ENCODE measurements around the gene DNAJB6.

DNAJB6 gene

DNA sequence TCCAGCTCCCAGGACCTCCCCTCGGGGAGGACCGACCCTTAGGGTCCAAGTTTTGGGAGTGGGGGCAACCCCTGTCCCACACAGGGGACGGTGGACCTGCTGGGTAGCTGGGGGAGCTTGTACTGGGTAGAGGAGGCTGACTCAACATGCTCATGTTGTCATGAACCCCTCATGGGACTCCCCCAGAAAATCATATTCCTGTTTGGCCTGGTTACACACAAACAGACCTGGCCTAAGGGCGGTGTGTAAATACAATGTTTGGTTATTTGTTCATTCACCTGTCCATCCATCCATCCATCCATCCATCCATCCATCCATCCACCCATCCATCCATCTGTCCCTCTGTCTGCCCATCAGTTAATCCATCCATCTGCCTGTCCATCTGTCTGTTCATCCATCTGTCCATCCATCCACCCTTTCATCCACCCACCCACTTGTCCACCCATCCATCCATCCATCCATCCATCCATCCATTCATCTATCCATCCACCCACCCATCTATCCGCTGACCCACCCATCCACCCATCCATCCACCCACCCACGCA, 92.9 kb downstream of the DNAJB6 start:
- no peak overlapping the region for H3K27ac ChIP-seq (ENCODE audit: insufficient read depth in 1 of 2, low read depth in 1 of 2, low read length in 2 of 2, poor library complexity in 1 of 2, severe bottlenecking in 2 of 2)

DNA sequence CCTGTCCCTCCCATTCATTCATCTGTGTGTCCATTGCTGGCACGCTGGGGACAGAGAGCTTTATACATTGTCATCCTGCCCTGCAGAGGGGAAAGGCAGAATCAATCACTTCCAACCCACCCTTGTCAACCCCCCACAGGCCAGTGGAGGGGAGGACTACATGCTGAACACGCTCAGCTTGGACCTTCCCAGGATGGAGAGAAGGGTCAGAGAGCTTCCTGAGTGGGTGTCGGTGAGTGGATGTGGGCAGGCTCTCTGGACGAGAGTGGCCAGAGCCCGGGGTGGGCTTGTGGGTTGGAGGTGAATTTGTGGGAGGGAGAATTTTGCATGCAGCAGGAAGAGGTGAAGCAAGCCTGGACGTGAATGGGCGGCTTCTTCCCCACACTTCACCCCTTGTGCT, 93.9 kb downstream of the DNAJB6 start:
- Histone ChIP-seq H3K36me3 (ENCODE audit: control insufficient read depth in 4 of 4, insufficient read depth in 4 of 4, low read length in 3 of 4) (no peaks in the 10 kb centered on the region), H3K4me1 (ENCODE audit: control extremely low read depth in 1 of 4, control insufficient read depth in 4 of 4, insufficient read depth in 4 of 4, low read length in 3 of 4) (peaks cover 0 to 12% (median 5%) of the 10 kb centered on the region in 4 experiments), H3K27me3 (replicated peaks in 2 of 5; ENCODE audit: control insufficient read depth in 4 of 5, insufficient read depth in 5 of 5, low read length in 4 of 5) (peaks cover 0 to 7% (median 0%) of the 10 kb centered on the region in 5 experiments), H3K9me3 (ENCODE audit: control extremely low read depth in 1 of 5, control insufficient read depth in 4 of 5, insufficient read depth in 2 of 5, low read depth in 1 of 5, low read length in 4 of 5) (no peaks in the 10 kb centered on the region), H3K4me3 (ENCODE audit: control insufficient read depth in 1 of 7, extremely low read depth in 1 of 7, insufficient read depth in 4 of 7, low read depth in 2 of 7, low read length in 6 of 7) (no peak overlapping the region), H3K27ac (ENCODE audit: insufficient read depth in 1 of 2, low read depth in 1 of 2, low read length in 2 of 2, poor library complexity in 1 of 2, severe bottlenecking in 2 of 2) (no peak overlapping the region)
- DNase-seq, result no peak
- CTCF ChIA-PET, result interaction anchor here (1.4 to 1.6 kb wide), 2 partner anchors 11 to 27 kb away, joined by 4 read pairs; no protein-coding TSS in a partner anchor
- POLR2A ChIA-PET, result no interaction called here
- WGBS (ENCODE audit: insufficient coverage), result 88% methylated on average over 4 of the region's 7 CpGs

More for the DNA sequence above, 92.9 kb downstream of the DNAJB6 start:
- Histone ChIP-seq H3K4me1 (ENCODE audit: control extremely low read depth in 1 of 4, control insufficient read depth in 4 of 4, insufficient read depth in 4 of 4, low read length in 3 of 4) (peaks cover 0 to 12% (median 5%) of the 10 kb centered on the region in 4 experiments), H3K27me3 (replicated peaks in 2 of 5; ENCODE audit: control insufficient read depth in 4 of 5, insufficient read depth in 5 of 5, low read length in 4 of 5) (peaks cover 0 to 5% (median 0%) of the 10 kb centered on the region in 5 experiments), H3K9me3 (ENCODE audit: control extremely low read depth in 1 of 5, control insufficient read depth in 4 of 5, insufficient read depth in 2 of 5, low read depth in 1 of 5, low read length in 4 of 5) (no peaks in the 10 kb centered on the region), H3K36me3 (ENCODE audit: control insufficient read depth in 4 of 4, insufficient read depth in 4 of 4, low read length in 3 of 4) (no peaks in the 10 kb centered on the region), H3K4me3 (ENCODE audit: control insufficient read depth in 1 of 7, extremely low read depth in 1 of 7, insufficient read depth in 4 of 7, low read depth in 2 of 7, low read length in 6 of 7) (no peak overlapping the region)
- ChIA-PET CTCF (interaction anchor here (0.8 to 1.2 kb wide), 2 partner anchors 30 to 32 kb away, joined by 3 to 5 read pairs; no protein-coding TSS in a partner anchor), POLR2A (no interaction called here)
- WGBS (ENCODE audit: insufficient coverage), result 100% methylated on average over 2 of the region's 6 CpGs
- no peak for DNase-seq

DNA sequence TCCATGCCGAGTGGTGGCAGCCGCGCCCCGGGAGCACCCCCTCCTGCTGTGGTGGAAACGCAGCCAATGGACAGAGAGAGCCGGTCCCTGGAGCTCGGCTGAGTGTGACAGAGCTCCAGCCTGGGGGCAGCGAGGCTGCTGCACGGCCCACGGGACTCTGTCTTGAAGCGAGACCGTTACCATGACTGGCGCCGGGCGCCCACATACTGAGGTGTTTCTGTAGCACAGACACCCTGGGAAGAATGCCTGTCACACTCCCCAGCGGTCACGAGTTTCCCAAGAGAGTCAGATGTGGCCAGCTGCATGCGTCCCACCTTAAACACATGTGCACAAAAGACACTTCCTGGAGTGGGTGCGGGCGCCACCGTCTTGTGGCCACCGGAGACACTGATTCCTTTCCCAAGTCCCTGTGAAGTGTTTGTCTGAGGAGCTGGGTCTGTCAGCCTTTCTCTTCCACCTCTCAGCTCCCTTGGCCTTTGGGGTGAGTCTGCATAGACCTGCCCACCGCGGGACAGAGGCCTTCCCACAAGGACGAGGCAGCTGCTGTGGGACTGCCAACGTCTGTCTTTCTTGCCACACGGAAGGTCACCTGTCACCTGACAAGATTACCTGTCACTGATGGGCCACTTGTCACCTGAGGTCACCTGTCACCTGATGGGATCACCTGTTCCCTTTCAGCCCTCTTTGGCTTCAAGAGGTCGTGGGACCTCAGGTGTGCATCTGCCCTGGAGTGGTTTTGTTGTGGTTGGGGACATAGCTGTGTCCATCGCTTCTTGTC, 94.6 kb downstream of the DNAJB6 start:
- H3K4me1 ChIP-seq (ENCODE audit: control extremely low read depth in 1 of 4, control insufficient read depth in 4 of 4, insufficient read depth in 4 of 4, low read length in 3 of 4), result peaks cover 0 to 12% (median 5%) of the 10 kb centered on the region in 4 experiments
- no peaks in the 10 kb centered on the region for H3K36me3 ChIP-seq (ENCODE audit: control insufficient read depth in 4 of 4, insufficient read depth in 4 of 4, low read length in 3 of 4)
- no peak overlapping the region for H3K27ac ChIP-seq (ENCODE audit: insufficient read depth in 1 of 2, low read depth in 1 of 2, low read length in 2 of 2, poor library complexity in 1 of 2, severe bottlenecking in 2 of 2)
- DNase-seq, result no peak
- peaks cover 0 to 7% (median 0%) of the 10 kb centered on the region in 5 experiments for H3K27me3 ChIP-seq (replicated peaks in 2 of 5; ENCODE audit: control insufficient read depth in 4 of 5, insufficient read depth in 5 of 5, low read length in 4 of 5)
- H3K9me3 ChIP-seq (ENCODE audit: control extremely low read depth in 1 of 5, control insufficient read depth in 4 of 5, insufficient read depth in 2 of 5, low read depth in 1 of 5, low read length in 4 of 5), result no peaks in the 10 kb centered on the region
- WGBS (ENCODE audit: insufficient coverage), result 92% methylated on average over 28 of the region's 29 CpGs
- POLR2A ChIA-PET, result interaction anchor here (0.6 kb wide), 1 partner anchor 97 kb away, joined by 3 read pairs; no protein-coding TSS in a partner anchor
- CTCF ChIA-PET, result interaction anchor here (1.3 to 1.8 kb wide), 4 partner anchors 12 to 109 kb away, joined by 3 to 4 read pairs (median 4); no protein-coding TSS in a partner anchor
- no peak overlapping the region for H3K4me3 ChIP-seq (ENCODE audit: control insufficient read depth in 1 of 7, extremely low read depth in 1 of 7, insufficient read depth in 4 of 7, low read depth in 2 of 7, low read length in 6 of 7)

DNA sequence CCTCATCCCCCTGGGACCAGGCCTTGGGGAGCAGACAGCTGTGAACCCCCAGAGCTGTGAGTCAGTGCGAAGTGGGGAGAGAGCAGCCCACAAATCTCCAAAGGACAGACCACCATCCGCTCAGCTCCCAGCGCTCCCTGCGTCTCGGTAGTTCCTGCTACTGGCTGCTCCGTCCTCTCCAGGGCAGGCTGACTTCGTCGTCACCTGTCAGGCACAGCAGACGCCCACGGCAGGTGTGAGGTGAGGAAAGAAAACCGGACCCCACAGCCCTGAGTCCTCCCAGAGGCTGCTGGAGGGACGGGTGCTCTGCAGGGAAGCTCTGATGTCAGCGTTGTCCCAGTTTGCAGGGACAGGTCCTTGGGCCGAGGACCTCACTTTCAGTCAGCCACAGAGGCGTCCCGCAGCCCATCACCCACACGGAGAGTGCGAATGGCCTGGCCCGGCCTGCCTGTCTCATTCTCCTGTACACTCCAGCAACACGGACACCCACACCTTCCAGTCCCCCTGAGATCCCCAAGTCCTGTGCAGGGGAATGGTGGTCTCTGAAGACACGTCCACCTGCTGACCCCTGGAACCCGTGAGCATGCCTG, 95.2 kb downstream of the DNAJB6 start:
- DNase-seq, result no peak
- Histone ChIP-seq H3K27me3 (replicated peaks in 2 of 5; ENCODE audit: control insufficient read depth in 4 of 5, insufficient read depth in 5 of 5, low read length in 4 of 5) (peaks cover 0 to 9% (median 0%) of the 10 kb centered on the region in 5 experiments), H3K9me3 (ENCODE audit: control extremely low read depth in 1 of 5, control insufficient read depth in 4 of 5, insufficient read depth in 2 of 5, low read depth in 1 of 5, low read length in 4 of 5) (no peaks in the 10 kb centered on the region), H3K36me3 (ENCODE audit: control insufficient read depth in 4 of 4, insufficient read depth in 4 of 4, low read length in 3 of 4) (no peaks in the 10 kb centered on the region), H3K27ac (ENCODE audit: insufficient read depth in 1 of 2, low read depth in 1 of 2, low read length in 2 of 2, poor library complexity in 1 of 2, severe bottlenecking in 2 of 2) (no peak overlapping the region), H3K4me3 (ENCODE audit: control insufficient read depth in 1 of 7, extremely low read depth in 1 of 7, insufficient read depth in 4 of 7, low read depth in 2 of 7, low read length in 6 of 7) (peak overlapping the region in 2 of 7 experiments; percentile 58 to 63), H3K4me1 (ENCODE audit: control extremely low read depth in 1 of 4, control insufficient read depth in 4 of 4, insufficient read depth in 4 of 4, low read length in 3 of 4) (peaks cover 0 to 12% (median 5%) of the 10 kb centered on the region in 4 experiments)
- 88% methylated on average over 22 of the region's 22 CpGs for WGBS (ENCODE audit: insufficient coverage)
- POLR2A ChIA-PET, result no interaction called here
- CTCF ChIA-PET, result interaction anchor here (0.6 to 1.8 kb wide), 8 partner anchors 13 to 256 kb away, joined by 3 to 4 read pairs (median 4); no protein-coding TSS in a partner anchor

DNA sequence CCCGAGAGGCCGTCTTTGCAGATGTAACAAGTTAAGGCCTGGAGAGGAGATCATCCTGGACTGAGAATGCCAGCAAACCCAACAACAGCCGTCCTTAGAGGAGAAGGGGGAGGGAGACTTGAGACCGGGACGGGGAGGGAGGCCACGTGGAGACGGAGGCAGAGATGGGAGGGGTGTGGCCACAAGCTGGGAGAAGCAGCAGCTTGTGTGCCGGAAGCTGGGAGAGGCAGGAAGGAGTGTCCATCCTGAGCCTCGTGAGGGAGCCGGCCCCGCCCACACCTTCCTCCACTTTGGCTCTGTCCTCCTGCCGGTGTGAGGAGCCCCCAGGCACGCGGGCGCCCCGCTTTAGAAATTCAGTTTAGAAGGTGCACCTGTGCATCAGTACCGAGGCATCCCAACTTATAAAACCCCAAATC, 95.7 kb downstream of the DNAJB6 start:
- Histone ChIP-seq H3K4me3 (ENCODE audit: control insufficient read depth in 1 of 7, extremely low read depth in 1 of 7, insufficient read depth in 4 of 7, low read depth in 2 of 7, low read length in 6 of 7) (peak overlapping the region in 4 of 7 experiments; percentile 29 to 63 (median 56)), H3K27ac (ENCODE audit: insufficient read depth in 1 of 2, low read depth in 1 of 2, low read length in 2 of 2, poor library complexity in 1 of 2, severe bottlenecking in 2 of 2) (no peak overlapping the region), H3K4me1 (ENCODE audit: control extremely low read depth in 1 of 4, control insufficient read depth in 4 of 4, insufficient read depth in 4 of 4, low read length in 3 of 4) (peaks cover 0 to 12% (median 5%) of the 10 kb centered on the region in 4 experiments), H3K27me3 (replicated peaks in 2 of 5; ENCODE audit: control insufficient read depth in 4 of 5, insufficient read depth in 5 of 5, low read length in 4 of 5) (peaks cover 0 to 9% (median under 1%) of the 10 kb centered on the region in 5 experiments), H3K9me3 (ENCODE audit: control extremely low read depth in 1 of 5, control insufficient read depth in 4 of 5, insufficient read depth in 2 of 5, low read depth in 1 of 5, low read length in 4 of 5) (no peaks in the 10 kb centered on the region), H3K36me3 (ENCODE audit: control insufficient read depth in 4 of 4, insufficient read depth in 4 of 4, low read length in 3 of 4) (no peaks in the 10 kb centered on the region)
- ChIA-PET CTCF (interaction anchor here (0.6 to 1.8 kb wide), 6 partner anchors 19 to 255 kb away, joined by 3 to 4 read pairs (median 4); no protein-coding TSS in a partner anchor), POLR2A (no interaction called here)
- WGBS (ENCODE audit: insufficient coverage), result 21% methylated on average over 10 of the region's 17 CpGs
- DNase-seq, result peak in 2 of 3 donors; percentile 6 to 24

DNA sequence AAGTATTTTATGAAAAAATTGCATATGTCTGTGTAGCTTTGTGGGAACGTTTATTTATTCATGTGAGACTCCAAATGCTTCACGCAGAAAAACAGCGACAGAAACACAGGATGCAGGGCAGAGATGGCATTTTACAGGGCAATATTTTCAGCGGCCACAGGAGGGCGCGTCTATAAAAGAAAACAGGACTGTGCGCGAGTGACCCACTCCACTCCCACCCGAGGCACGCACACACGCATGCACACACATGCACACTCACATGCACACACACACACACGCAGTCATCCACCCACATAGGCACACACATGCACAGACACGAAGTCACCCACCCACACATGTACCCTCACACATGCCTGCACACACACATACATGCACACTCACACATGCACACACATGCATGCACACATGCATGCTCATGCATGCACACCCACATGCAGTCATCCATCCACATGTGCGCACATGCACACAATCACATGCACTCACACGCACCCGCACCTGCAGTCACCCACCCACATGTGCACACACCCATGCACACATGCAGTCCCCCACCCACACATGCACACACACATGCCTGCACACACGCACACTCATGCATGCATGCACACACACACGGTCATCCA, 96.3 kb downstream of the DNAJB6 start:
- H3K4me3 ChIP-seq (ENCODE audit: control insufficient read depth in 1 of 7, extremely low read depth in 1 of 7, insufficient read depth in 4 of 7, low read depth in 2 of 7, low read length in 6 of 7), result peak overlapping the region in 4 of 7 experiments; percentile 29 to 63 (median 56)
- DNase-seq, result peak; percentile 39 to 71 (median 65)
- H3K27me3 ChIP-seq (replicated peaks in 2 of 5; ENCODE audit: control insufficient read depth in 4 of 5, insufficient read depth in 5 of 5, low read length in 4 of 5), result peaks cover 0 to 9% (median 2%) of the 10 kb centered on the region in 5 experiments
- H3K9me3 ChIP-seq (ENCODE audit: control extremely low read depth in 1 of 5, control insufficient read depth in 4 of 5, insufficient read depth in 2 of 5, low read depth in 1 of 5, low read length in 4 of 5), result no peaks in the 10 kb centered on the region
- peaks cover 0 to 12% (median 5%) of the 10 kb centered on the region in 4 experiments for H3K4me1 ChIP-seq (ENCODE audit: control extremely low read depth in 1 of 4, control insufficient read depth in 4 of 4, insufficient read depth in 4 of 4, low read length in 3 of 4)
- H3K27ac ChIP-seq (ENCODE audit: insufficient read depth in 1 of 2, low read depth in 1 of 2, low read length in 2 of 2, poor library complexity in 1 of 2, severe bottlenecking in 2 of 2), result no peak overlapping the region
- WGBS (ENCODE audit: insufficient coverage), result 28% methylated on average over 17 of the region's 18 CpGs
- ChIA-PET POLR2A (no interaction called here), CTCF (interaction anchor here (0.6 to 1.8 kb wide), 5 partner anchors 20 to 255 kb away, joined by 3 to 4 read pairs (median 4); no protein-coding TSS in a partner anchor)
- H3K36me3 ChIP-seq (ENCODE audit: control insufficient read depth in 4 of 4, insufficient read depth in 4 of 4, low read length in 3 of 4), result no peaks in the 10 kb centered on the region

All from common myeloid progenitor, CD34-positive (primary cell).